H9 (cell line): Measurements from ENCODE around the gene SLC9B1. TPM values are rescaled to one million over a fixed set of nuclear protein-coding genes. Genes with fewer than 3 reads are reported as not detected.

Experiments used
- DNase-seq: peaks from one replicate; pipeline ENCODE4 v3.0.0-alpha.2; 2017
- H2AFZ ChIP-seq: one replicate; pipeline ENCODE4 v1.6.1; 2013; ENCODE audit warnings: mild to moderate bottlenecking, low read length, control low read depth, moderate library complexity
- H2AK5ac ChIP-seq: 2 replicates; pipeline ENCODE4 v1.6.1; 2013; ENCODE audit warnings: low read length, control low read depth, mixed read lengths; ENCODE audit not compliant: insufficient read length
- H2BK120ac ChIP-seq: one replicate; pipeline ENCODE4 v1.6.1; 2013; ENCODE audit warnings: low read depth, mild to moderate bottlenecking, low read length, control low read depth, inconsistent platforms; ENCODE audit not compliant: poor library complexity, severe bottlenecking
- H2BK12ac ChIP-seq: 2 replicates; pipeline ENCODE4 v1.6.1; 2013; ENCODE audit warnings: low read length, control low read depth, mixed read lengths, low read depth; ENCODE audit not compliant: insufficient read length
- H2BK15ac ChIP-seq: 2 replicates; pipeline ENCODE4 v1.6.1; 2013; ENCODE audit warnings: low read depth, low read length, control low read depth
- H2BK20ac ChIP-seq: one replicate; pipeline ENCODE4 v1.6.1; 2013; ENCODE audit warnings: low read depth, mild to moderate bottlenecking, low read length, control low read depth, inconsistent platforms; ENCODE audit not compliant: poor library complexity, severe bottlenecking
- H2BK5ac ChIP-seq: 2 replicates; pipeline ENCODE4 v1.6.1; 2013; ENCODE audit warnings: low read length, control low read depth, mixed read lengths; ENCODE audit not compliant: insufficient read length
- H3K14ac ChIP-seq: 2 replicates; pipeline ENCODE4 v1.6.1; 2013; ENCODE audit warnings: low read length, control low read depth; ENCODE audit not compliant: insufficient read depth
- H3K18ac ChIP-seq: 2 replicates; pipeline ENCODE4 v1.6.1; 2013; ENCODE audit warnings: low read depth, mild to moderate bottlenecking, mixed read lengths, low read length, control low read depth; ENCODE audit not compliant: insufficient read length
- H3K23ac ChIP-seq: 2 replicates; pipeline ENCODE4 v1.6.1; 2013; ENCODE audit warnings: low read length, control low read depth, mixed read lengths, low read depth; ENCODE audit not compliant: insufficient read length
- H3K23me2 ChIP-seq: 2 replicates; pipeline ENCODE4 v1.6.1; 2013; ENCODE audit warnings: low read depth, mild to moderate bottlenecking, mixed read lengths, low read length, control low read depth; ENCODE audit not compliant: insufficient read length, poor library complexity, severe bottlenecking
- H3K27ac ChIP-seq: 2 replicates; pipeline ENCODE4 v1.5.1; 2013; ENCODE audit warnings: low read length, control low read depth, mixed read lengths, low read depth; ENCODE audit not compliant: insufficient read length
- H3K27me3 ChIP-seq: 2 replicates; pipeline ENCODE4 v1.6.1; 2013; ENCODE audit warnings: low read length, control low read depth, inconsistent platforms; ENCODE audit not compliant: insufficient read depth
- H3K4ac ChIP-seq: 2 replicates; pipeline ENCODE4 v1.6.1; 2013; ENCODE audit warnings: low read depth, mild to moderate bottlenecking, control low read depth, inconsistent platforms, low read length, moderate library complexity
- H3K4me1 ChIP-seq: 2 replicates; pipeline ENCODE4 v1.6.1; 2013; ENCODE audit warnings: low read length, control low read depth, inconsistent platforms; ENCODE audit not compliant: insufficient read depth
- H3K4me2 ChIP-seq: 2 replicates; pipeline ENCODE4 v1.6.1; 2013; ENCODE audit warnings: low read length, control low read depth, mixed read lengths; ENCODE audit not compliant: insufficient read length, insufficient read depth
- H3K56ac ChIP-seq: 2 replicates; pipeline ENCODE4 v1.6.1; 2013; ENCODE audit warnings: low read depth, mild to moderate bottlenecking, mixed read lengths, low read length, control low read depth; ENCODE audit not compliant: insufficient read length
- H3K79me1 ChIP-seq: 2 replicates; pipeline ENCODE4 v1.6.1; 2013; ENCODE audit warnings: low read depth, mild to moderate bottlenecking, moderate library complexity, low read length, control low read depth, inconsistent platforms; ENCODE audit not compliant: insufficient read depth, poor library complexity, severe bottlenecking
- H3K79me2 ChIP-seq: 2 replicates; pipeline ENCODE4 v1.6.1; 2013; ENCODE audit warnings: low read length, control low read depth, inconsistent platforms; ENCODE audit not compliant: insufficient read depth
- H3K9ac ChIP-seq: 2 replicates; pipeline ENCODE4 v1.6.1; 2013; ENCODE audit warnings: low read length, control low read depth, mixed read lengths; ENCODE audit not compliant: insufficient read length; ENCODE audit errors: extremely low read depth
- H3K9me3 ChIP-seq: one replicate; pipeline ENCODE4 v1.6.1; 2013; ENCODE audit warnings: low read depth, low read length, inconsistent platforms; ENCODE audit not compliant: control insufficient read depth
- H3T11ph ChIP-seq: one replicate; pipeline ENCODE4 v1.6.1; 2013; ENCODE audit warnings: mild to moderate bottlenecking, low read length, control low read depth, inconsistent platforms
- H4K20me1 ChIP-seq: one replicate; pipeline ENCODE4 v1.6.1; 2013; ENCODE audit not compliant: control insufficient read depth, insufficient read length, insufficient read depth
- H4K5ac ChIP-seq: 2 replicates; pipeline ENCODE4 v1.6.1; 2013; ENCODE audit warnings: low read depth, mild to moderate bottlenecking, mixed read lengths, low read length, control low read depth; ENCODE audit not compliant: insufficient read length
- H4K8ac ChIP-seq: replicated peaks from 2 replicates; pipeline ENCODE4 v1.6.1; 2013; ENCODE audit warnings: low read length, control low read depth, mixed read lengths, low read depth; ENCODE audit not compliant: insufficient read length
- H4K91ac ChIP-seq: 2 replicates; pipeline ENCODE4 v1.6.1; 2013; ENCODE audit warnings: low read depth, mild to moderate bottlenecking, moderate library complexity, mixed read lengths, low read length, control low read depth; ENCODE audit not compliant: insufficient read length
- H3K27ac Mint-ChIP-seq, 3 experiments: 2 replicates in 2 of 3; 3 replicates in 1 of 3; pipeline ENCODE4 v1.8.0; 2020 to 2021; ENCODE audit warnings: mixed read lengths in 3 of 3, mild to moderate bottlenecking in 1 of 3, moderate library complexity in 1 of 3
- H3K27me3 Mint-ChIP-seq: 2 replicates; pipeline ENCODE4 v1.8.0; 2021; ENCODE audit warnings: low read depth, mild to moderate bottlenecking, moderate library complexity, mixed read lengths
- H3K36me3 Mint-ChIP-seq, 3 experiments: 2 replicates in 2 of 3; 3 replicates in 1 of 3; pipeline ENCODE4 v1.8.0; 2020 to 2021; ENCODE audit warnings: low read depth in 3 of 3, mixed read lengths in 3 of 3; ENCODE audit not compliant: insufficient read depth in 1 of 3
- H3K4me1 Mint-ChIP-seq, 2 experiments: 2 replicates each; pipeline ENCODE4 v1.8.0; 2020; ENCODE audit warnings: mixed read lengths in 2 of 2
- H3K4me3 Mint-ChIP-seq, 2 experiments: 2 replicates in 1 of 2; 3 replicates in 1 of 2; pipeline ENCODE4 v1.8.0; 2020 to 2021; ENCODE audit warnings: mild to moderate bottlenecking in 2 of 2, mixed read lengths in 2 of 2, moderate library complexity in 1 of 2
- H3K9me3 Mint-ChIP-seq, 2 experiments: 2 replicates in 1 of 2; 3 replicates in 1 of 2; pipeline ENCODE4 v1.8.0; 2020; ENCODE audit warnings: mild to moderate bottlenecking in 2 of 2, mixed read lengths in 2 of 2, moderate library complexity in 1 of 2
- CTCF ChIP-seq: fragments of 200-600 bp; sonication (generic); conservative IDR thresholded peaks from 3 replicates; pipeline ENCODE4 v1.8.0; 2021; ENCODE audit warnings: antibody characterized with exemption, mild to moderate bottlenecking
- WGBS: extraction: QIAGEN DNeasy Blood & Tissue Kit; methylation state at CpG from one replicate; pipeline ENCODE4 v1.1.7; 2013; ENCODE audit warnings: missing lambda C conversion rate, low lambda C conversion rate, mixed read lengths; ENCODE audit not compliant: insufficient read length; ENCODE audit errors: extremely low coverage; 5-methylcytosine and 5-hydroxymethylcytosine counted together
- total RNA-seq: library from RNA; stranded (reverse); gene quantifications from 2 replicates; pipeline ENCODE4 v1.2.1, GENCODE V29; 2021

Gene SLC9B1
- total RNA-seq, 1 experiment from 2014 or later = 0.59 TPM

- Histone ChIP-seq H3K79me2 (no peaks in the 10 kb centered on the region), H2BK5ac (no peak overlapping the region), H2AFZ (no peak overlapping the region), H3K14ac (no peak overlapping the region), H4K91ac (no peak overlapping the region), H3K18ac (no peak overlapping the region), H3K9me3 (no peaks in the 10 kb centered on the region), H3K27ac (no peak overlapping the region), H2BK15ac (no peak overlapping the region), H3K4me1 (no peaks in the 10 kb centered on the region), H3K79me1 (no peaks in the 10 kb centered on the region), H3K23ac (no peak overlapping the region), H2BK20ac (no peak overlapping the region), H3K4me2 (no peak overlapping the region), H3K56ac (no peak overlapping the region), H2BK12ac (no peak overlapping the region), H2BK120ac (no peak overlapping the region), H3K23me2 (no peaks in the 10 kb centered on the region), H4K20me1 (no peaks in the 10 kb centered on the region), H3K4ac (no peak overlapping the region), H4K5ac (no peak overlapping the region), H3T11ph (no peak overlapping the region), H3K9ac (no peak overlapping the region), H2AK5ac (no peak overlapping the region), H4K8ac (no peak overlapping the region), H3K27me3 (no peaks in the 10 kb centered on the region)
- Mint-ChIP-seq H3K9me3 (peaks cover 0 to 3% of the 10 kb centered on the region in 2 experiments; a peak in 3 of 5 replicates), H3K4me1 (peaks cover 7 to 8% of the 10 kb centered on the region in 2 experiments), H3K27ac (no peak overlapping the region), H3K27me3 (peaks cover 6% of the 10 kb centered on the region), H3K4me3 (no peak overlapping the region), H3K36me3 (no peaks in the 10 kb centered on the region; a peak in 2 of 7 replicates)
- no peak for DNase-seq
- no CpG with 5 or more reads among the region's 2 CpGs for WGBS
- no peak for TF ChIP-seq CTCF
Measured at GRCh38 chr4:103021120-103021519, 1.6 kb upstream of the SLC9B1 start.
